GM19395 (cell line): ENCODE data around the gene WDR13.
"Not testable (repeated sequence)": the region's sequence is repeated elsewhere in the genome, so short reads cannot be mapped to it uniquely, and the experiment has no call there.

Experiments
- ATAC-seq: cut with Tn5 transposase; IDR thresholded peaks from one replicate; pipeline ENCODE4 v1.9.1; 2021; ENCODE audit warnings: mild to moderate bottlenecking, moderate library complexity; ENCODE audit not compliant: unreplicated experiment

Gene WDR13

DNA sequence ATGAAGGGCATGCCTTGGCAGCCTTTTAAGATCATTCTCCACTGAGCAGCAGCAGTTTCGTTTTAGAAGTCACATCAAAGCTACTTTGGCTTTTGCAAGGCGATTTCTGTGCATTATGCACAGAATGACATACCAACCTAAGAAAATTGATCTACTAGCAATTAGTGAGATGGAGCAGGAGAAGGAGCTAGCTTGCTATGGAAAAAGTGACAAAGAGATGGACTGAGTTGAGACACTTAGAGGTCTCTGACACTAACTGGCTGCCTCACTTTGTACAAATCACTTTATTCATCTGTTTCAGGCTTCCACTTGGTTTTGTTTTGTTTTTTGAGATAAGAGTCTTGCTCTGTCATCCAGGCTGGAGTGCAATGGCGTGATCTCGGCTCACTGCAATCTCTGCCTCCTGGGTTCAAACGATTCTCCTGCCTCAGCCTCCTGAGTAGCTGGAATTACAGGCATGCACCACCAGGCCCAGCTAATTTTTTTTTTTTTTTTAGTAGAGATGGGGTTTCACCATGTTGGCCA is 54.8 kb downstream of the WDR13 start:
- not testable (repeated sequence) for ATAC-seq

DNA sequence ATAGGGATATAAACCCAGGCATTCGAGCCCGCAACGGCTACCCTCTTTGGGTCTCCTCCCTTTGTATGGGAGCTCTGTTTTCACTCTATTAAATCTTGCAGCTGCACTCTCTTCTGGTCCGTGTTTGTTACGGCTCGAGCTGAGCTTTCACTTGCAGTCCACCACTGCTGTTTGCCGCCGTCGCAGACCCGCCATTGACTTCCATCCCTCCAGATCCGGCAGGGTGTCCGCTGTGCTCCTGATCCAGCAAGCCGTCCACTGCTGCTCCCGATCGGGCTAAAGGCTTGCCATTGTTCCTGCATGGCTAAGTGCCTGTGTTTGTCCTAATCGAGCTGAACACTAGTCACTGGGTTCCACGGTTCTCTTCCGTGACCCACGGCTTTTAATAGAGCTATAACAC is 57.5 kb downstream of the WDR13 start:
- ATAC-seq, result not testable (repeated sequence)
